Measurements from ENCODE around the gene IL5. TPM values are rescaled to one million over a fixed set of nuclear protein-coding genes. Genes with fewer than 3 reads are reported as not detected.

Gene IL5
- polyA plus RNA-seq, 1 experiment = not detected

DNA sequence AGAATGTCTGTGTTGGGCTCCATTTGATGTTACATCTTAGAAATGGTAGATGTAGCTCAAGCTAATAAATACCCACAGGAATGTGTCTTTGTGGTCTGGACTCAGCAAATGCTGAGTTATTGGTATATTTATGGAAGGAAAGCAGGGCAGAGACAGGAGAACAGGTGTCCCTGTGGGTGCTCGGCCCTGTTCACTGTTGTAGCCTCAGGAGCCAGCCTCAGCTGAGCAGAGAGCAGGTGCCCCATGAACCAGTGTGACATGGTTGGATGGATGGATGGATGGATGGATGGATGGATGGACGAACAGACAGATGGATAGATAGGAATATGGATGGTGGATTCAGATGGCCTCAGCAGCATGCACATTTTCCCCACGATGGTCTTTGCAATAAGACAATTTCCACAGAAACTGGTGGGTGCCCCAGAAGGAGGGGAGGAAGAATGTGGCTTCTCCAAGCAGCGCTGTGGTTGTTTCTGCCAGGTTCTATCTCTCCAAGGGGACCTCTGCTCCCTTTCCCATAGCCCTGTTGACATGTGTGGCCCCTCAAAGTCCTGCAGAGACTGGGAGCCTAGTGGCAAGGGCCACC lies 44.5 kb downstream of the IL5 start:
- no peak for DNase-seq (ENCODE audit: low read depth)
- POLR2A ChIA-PET = interaction anchor here (0.9 to 1.1 kb wide), 2 partner anchors 111 to 277 kb away, joined by 3 to 4 read pairs; no protein-coding TSS in a partner anchor
- Histone ChIP-seq H3K4me3 (ENCODE audit: low read depth, low read length) (no peak overlapping the region), H3K36me3 (ENCODE audit: control insufficient read depth, insufficient read depth, low read length) (no peaks in the 10 kb centered on the region), H3K27me3 (ENCODE audit: control insufficient read depth, insufficient read depth, low read length) (no peaks in the 10 kb centered on the region)
- CTCF ChIA-PET = interaction anchor here (1.1 to 13.4 kb wide), 13 partner anchors 11 to 321 kb away, joined by 3 to 255 read pairs (median 7); no protein-coding TSS in a partner anchor
- TF ChIP-seq, protein P1, sequence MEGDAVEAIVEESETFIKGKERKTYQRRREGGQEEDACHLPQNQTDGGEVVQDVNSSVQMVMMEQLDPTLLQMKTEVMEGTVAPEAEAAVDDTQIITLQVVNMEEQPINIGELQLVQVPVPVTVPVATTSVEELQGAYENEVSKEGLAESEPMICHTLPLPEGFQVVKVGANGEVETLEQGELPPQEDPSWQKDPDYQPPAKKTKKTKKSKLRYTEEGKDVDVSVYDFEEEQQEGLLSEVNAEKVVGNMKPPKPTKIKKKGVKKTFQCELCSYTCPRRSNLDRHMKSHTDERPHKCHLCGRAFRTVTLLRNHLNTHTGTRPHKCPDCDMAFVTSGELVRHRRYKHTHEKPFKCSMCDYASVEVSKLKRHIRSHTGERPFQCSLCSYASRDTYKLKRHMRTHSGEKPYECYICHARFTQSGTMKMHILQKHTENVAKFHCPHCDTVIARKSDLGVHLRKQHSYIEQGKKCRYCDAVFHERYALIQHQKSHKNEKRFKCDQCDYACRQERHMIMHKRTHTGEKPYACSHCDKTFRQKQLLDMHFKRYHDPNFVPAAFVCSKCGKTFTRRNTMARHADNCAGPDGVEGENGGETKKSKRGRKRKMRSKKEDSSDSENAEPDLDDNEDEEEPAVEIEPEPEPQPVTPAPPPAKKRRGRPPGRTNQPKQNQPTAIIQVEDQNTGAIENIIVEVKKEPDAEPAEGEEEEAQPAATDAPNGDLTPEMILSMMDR (IDR thresholded peaks at IDR 0.05; ENCODE audit: insufficient read depth, low read depth, low read length) = no peak

DNA sequence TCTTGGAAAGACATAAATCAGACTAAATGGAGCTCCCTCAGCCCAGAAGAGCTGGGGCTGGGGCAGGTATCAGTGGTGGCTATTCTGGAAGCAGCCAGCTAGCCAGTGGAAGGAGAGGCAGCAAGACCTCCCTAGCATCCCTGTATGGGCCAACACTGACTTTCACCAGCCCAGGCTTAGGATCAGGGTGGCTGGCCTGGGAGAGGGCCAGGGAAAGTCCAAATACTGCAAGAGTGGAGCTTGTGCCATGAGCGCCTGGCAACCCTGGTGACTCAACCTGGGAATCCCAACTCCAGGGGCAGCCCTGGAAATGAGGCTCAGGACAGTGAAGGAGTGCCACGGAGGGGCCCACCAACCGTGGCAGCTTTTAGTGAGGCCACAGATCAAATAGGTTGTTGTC lies 45.2 kb downstream of the IL5 start:
- Histone ChIP-seq H3K4me3 (ENCODE audit: low read depth, low read length) (no peak overlapping the region), H3K36me3 (ENCODE audit: control insufficient read depth, insufficient read depth, low read length) (no peaks in the 10 kb centered on the region), H3K27me3 (ENCODE audit: control insufficient read depth, insufficient read depth, low read length) (no peaks in the 10 kb centered on the region)
- DNase-seq (ENCODE audit: low read depth) = no peak
- CTCF ChIA-PET = interaction anchor here (0.6 to 13.4 kb wide), 15 partner anchors 8 to 687 kb away, joined by 3 to 255 read pairs (median 5); no protein-coding TSS in a partner anchor
- TF ChIP-seq, protein P1 (IDR thresholded peaks at IDR 0.05; ENCODE audit: insufficient read depth, low read depth, low read length) = no peak
- POLR2A ChIA-PET = interaction anchor here (0.9 to 1.4 kb wide), 3 partner anchors 71 to 276 kb away, joined by 3 to 4 read pairs (median 4); no protein-coding TSS in a partner anchor

DNA sequence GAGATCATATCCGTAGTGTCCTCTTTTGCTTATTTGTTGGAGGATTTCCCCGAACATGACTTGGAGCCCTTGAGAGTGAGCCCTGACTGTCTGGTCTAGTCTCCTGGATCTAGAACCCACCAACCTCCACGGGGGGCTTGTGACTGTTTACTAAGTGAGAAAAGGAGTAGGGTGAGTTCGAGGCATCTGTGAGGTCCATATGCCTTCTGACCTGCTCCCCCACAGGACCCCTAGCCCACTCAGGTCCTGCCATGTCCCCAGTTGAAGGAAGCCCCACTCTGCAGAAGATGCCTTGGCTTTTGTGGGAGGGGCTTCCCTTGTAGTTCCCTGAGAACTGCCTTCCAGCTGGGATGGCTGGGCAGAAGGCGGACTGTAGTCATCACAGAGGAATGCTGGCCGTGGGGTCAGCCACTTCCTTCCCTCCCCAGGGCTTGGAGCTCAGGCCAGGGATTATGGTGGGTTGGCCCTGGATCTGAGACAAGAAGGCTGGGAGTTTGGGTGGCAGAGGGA lies 45.8 kb downstream of the IL5 start:
- no peaks in the 10 kb centered on the region for H3K36me3 ChIP-seq (ENCODE audit: control insufficient read depth, insufficient read depth, low read length)
- peak; percentile 76 for DNase-seq (ENCODE audit: low read depth)
- ChIA-PET POLR2A (interaction anchor here (0.9 to 1.4 kb wide), 2 partner anchors 71 to 110 kb away, joined by 4 read pairs; no protein-coding TSS in a partner anchor), CTCF (interaction anchor here (0.6 to 13.4 kb wide), 13 partner anchors 9 to 323 kb away, joined by 3 to 255 read pairs (median 8); no protein-coding TSS in a partner anchor)
- TF ChIP-seq, protein P1 (IDR thresholded peaks at IDR 0.05; ENCODE audit: insufficient read depth, low read depth, low read length) = no peak
- peak overlapping the region; percentile 59 for H3K4me3 ChIP-seq (ENCODE audit: low read depth, low read length)
- no peaks in the 10 kb centered on the region for H3K27me3 ChIP-seq (ENCODE audit: control insufficient read depth, insufficient read depth, low read length)

DNA sequence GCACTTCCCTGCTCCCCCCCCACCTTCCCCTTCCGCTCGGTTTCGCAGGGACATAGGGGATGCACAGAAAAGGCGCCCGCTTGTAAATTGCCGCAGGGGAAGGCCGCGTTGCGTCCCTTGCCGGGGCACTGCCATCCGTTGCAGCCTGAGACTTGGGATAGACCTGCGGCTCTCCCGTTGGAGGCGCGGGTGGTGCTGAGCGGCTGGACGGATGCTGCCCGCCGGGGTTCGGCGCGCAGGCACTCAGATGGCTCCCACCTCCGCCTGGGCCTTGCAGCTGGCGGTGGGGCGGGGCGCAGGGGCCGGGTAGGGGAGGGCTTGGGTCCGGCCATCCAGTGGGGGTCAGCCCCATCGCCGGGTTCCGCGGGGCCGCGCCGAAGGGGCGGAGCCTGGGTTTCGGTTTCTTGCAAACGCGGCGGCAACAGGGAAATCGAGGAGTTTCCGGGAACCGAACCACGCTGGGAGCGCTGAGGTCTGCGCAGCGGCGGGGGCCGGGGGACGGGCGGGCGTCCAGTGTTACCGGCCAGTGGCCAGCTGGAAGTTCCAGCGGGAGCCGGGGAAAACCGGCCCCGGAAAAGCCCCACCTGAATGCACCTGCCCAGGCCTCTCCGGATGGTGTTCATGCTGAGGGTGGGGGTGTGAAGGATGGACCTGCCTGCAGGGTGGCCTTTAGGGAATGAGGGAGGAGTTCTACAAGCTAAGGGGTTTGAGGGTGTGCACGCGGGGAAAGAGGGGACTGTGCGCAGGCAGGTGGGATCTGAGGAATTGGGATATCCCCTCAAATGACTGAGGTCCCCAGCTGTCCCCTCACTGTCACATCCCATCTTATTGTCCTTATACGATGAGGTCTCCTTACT lies 46.5 kb downstream of the IL5 start:
- no peaks in the 10 kb centered on the region for H3K27me3 ChIP-seq (ENCODE audit: control insufficient read depth, insufficient read depth, low read length)
- no peaks in the 10 kb centered on the region for H3K36me3 ChIP-seq (ENCODE audit: control insufficient read depth, insufficient read depth, low read length)
- ChIA-PET POLR2A (interaction anchor here (1.4 kb wide), 1 partner anchor 70 kb away, joined by 4 read pairs; no protein-coding TSS in a partner anchor), CTCF (interaction anchor here (1.0 to 13.4 kb wide), 11 partner anchors 9 to 323 kb away, joined by 4 to 255 read pairs (median 8); no protein-coding TSS in a partner anchor)
- TF ChIP-seq, protein P1 (IDR thresholded peaks at IDR 0.05; ENCODE audit: insufficient read depth, low read depth, low read length) = no peak
- H3K4me3 ChIP-seq (ENCODE audit: low read depth, low read length) = peak overlapping the region; percentile 59
- no peak for DNase-seq (ENCODE audit: low read depth)

Data from BJ (cell line).